Chondrocyte (in vitro differentiated cells): Measurements from ENCODE around the gene EVA1A. TPM values are rescaled to one million over a fixed set of nuclear protein-coding genes. Genes with fewer than 3 reads are reported as not detected.

Experiments used
- DNase-seq: peaks from one replicate; pipeline ENCODE4 v3.0.0; 2021; ENCODE audit warnings: mixed read lengths, low spot score
- H3K27ac Mint-ChIP-seq: one replicate; pipeline ENCODE4 v1.8.0; 2021; ENCODE audit warnings: mild to moderate bottlenecking, moderate library complexity, mixed read lengths; ENCODE audit not compliant: unreplicated experiment
- H3K27me3 Mint-ChIP-seq: 2 replicates; pipeline ENCODE4 v1.8.0; 2021; ENCODE audit warnings: low read depth, mixed read lengths
- H3K36me3 Mint-ChIP-seq: 2 replicates; pipeline ENCODE4 v1.8.0; 2021; ENCODE audit warnings: low read depth, mixed read lengths
- H3K4me1 Mint-ChIP-seq: 2 replicates; pipeline ENCODE4 v1.8.0; 2021; ENCODE audit warnings: low read depth, mild to moderate bottlenecking, mixed read lengths
- H3K4me3 Mint-ChIP-seq: one replicate; pipeline ENCODE4 v1.8.0; 2021; ENCODE audit warnings: mild to moderate bottlenecking, moderate library complexity, mixed read lengths; ENCODE audit not compliant: unreplicated experiment
- H3K9me3 Mint-ChIP-seq: 2 replicates; pipeline ENCODE4 v1.8.0; 2021; ENCODE audit warnings: low read depth, mixed read lengths
- total RNA-seq: library from RNA; stranded (reverse); gene quantifications from 3 replicates; pipeline ENCODE4 v1.2.1, GENCODE V29; 2021
- TF ChIP-seq, protein P1 (sequence below): fragments of 200-600 bp; sonication (generic); IDR thresholded peaks from 2 replicates; pipeline ENCODE4 v1.5.0; 2021; ENCODE audit warnings: antibody characterized with exemption, mild to moderate bottlenecking, moderate library complexity

EVA1A gene
- total RNA-seq, 1 donor from 2014 or later, result 19.8 TPM

DNA sequence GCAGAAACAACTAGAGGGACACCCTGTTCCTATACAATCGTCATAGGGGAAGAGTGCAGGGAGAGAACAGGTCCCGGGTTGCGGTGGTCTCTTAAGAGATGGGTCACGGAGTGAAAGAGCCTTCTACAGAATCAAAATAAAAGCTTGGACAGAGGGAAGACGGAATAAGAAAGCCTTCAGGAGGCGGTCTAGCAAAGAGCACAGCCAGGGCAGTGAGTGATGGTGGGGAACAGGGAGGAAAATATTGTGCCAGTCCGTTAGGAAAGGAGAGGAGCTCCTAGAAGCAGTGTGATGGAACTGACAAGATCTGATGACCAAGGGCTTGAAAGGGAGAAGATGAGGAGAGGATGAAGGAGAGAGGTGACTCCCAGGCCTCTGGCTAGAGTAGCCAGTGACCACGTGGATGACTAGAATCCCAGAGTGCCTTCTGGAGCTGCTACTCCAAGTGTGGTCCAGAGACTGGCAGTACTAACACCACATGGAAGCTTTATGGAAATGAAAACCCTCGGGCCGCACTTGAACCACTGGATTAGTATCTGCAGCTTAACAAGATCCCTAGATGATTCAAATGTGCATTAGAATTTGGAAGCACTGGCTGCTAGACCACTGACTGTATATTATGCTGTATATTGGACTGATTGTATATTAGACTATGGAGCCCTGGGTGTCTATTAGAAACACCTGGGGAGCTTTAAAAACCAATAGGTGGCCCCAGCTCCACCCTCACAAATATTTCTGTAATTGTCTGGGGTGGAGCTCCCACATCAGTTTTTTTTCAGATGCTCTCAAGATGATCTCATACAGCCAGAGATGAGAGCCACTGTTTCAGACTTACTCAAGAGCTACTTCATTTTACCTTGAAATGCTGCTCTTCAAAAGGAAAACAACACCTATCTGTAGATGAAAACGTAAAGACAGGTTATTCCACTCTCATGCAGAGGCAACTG lies 1.1 kb upstream of the EVA1A start:
- no peak for DNase-seq
- peaks cover 55% of the 10 kb centered on the region for H3K4me1 Mint-ChIP-seq
- no peaks in the 10 kb centered on the region for H3K9me3 Mint-ChIP-seq
- peak overlapping the region; percentile 88 for H3K4me3 Mint-ChIP-seq
- H3K27me3 Mint-ChIP-seq, result no peaks in the 10 kb centered on the region
- H3K36me3 Mint-ChIP-seq, result no peaks in the 10 kb centered on the region
- peak overlapping the region; percentile 93 for H3K27ac Mint-ChIP-seq
- TF ChIP-seq, protein P1, sequence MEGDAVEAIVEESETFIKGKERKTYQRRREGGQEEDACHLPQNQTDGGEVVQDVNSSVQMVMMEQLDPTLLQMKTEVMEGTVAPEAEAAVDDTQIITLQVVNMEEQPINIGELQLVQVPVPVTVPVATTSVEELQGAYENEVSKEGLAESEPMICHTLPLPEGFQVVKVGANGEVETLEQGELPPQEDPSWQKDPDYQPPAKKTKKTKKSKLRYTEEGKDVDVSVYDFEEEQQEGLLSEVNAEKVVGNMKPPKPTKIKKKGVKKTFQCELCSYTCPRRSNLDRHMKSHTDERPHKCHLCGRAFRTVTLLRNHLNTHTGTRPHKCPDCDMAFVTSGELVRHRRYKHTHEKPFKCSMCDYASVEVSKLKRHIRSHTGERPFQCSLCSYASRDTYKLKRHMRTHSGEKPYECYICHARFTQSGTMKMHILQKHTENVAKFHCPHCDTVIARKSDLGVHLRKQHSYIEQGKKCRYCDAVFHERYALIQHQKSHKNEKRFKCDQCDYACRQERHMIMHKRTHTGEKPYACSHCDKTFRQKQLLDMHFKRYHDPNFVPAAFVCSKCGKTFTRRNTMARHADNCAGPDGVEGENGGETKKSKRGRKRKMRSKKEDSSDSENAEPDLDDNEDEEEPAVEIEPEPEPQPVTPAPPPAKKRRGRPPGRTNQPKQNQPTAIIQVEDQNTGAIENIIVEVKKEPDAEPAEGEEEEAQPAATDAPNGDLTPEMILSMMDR, result no peak

DNA sequence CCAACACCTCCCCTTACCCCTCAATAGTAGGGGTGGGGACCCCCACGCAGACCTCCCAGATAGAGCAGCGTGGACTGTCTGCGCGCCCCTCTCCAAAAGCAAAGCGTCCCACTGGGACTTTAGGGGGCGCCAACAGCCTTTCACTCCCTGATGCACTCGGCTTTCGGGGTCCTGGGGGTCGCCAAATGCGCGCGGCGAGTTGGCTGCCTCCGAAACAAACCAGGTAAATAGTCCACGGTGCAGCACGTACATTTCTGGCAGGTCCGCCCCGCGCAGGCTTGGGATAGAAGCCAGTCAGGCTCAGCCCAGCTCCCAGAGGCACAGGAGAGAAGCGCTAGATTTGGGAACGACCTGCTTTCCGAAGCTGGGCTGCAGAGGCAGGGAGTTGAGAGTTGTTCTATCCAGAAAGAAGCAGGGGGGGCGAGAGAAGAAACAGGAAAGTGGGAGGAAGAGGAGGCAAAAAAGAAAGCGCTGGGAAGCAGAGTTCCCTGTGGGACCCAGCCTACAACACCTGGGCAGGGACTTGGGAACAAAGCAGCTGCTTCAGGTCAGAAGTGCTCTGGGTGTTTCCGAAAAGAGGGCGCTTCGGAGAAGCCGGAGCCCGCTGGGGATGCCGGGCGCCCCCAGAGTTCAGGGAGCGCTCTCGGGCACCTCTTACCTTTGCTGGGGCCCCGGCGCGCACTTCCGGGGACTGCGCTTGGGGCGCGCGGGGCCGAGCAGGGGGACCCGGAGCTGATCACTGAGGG lies 544 bp downstream of the EVA1A start:
- Mint-ChIP-seq H3K9me3 (no peaks in the 10 kb centered on the region), H3K4me1 (peaks cover 62% of the 10 kb centered on the region), H3K27me3 (no peaks in the 10 kb centered on the region), H3K4me3 (peak overlapping the region; percentile 88), H3K27ac (peak overlapping the region; percentile 90), H3K36me3 (no peaks in the 10 kb centered on the region)
- DNase-seq, result no peak
- TF ChIP-seq, protein P1, result peak; percentile 83

DNA sequence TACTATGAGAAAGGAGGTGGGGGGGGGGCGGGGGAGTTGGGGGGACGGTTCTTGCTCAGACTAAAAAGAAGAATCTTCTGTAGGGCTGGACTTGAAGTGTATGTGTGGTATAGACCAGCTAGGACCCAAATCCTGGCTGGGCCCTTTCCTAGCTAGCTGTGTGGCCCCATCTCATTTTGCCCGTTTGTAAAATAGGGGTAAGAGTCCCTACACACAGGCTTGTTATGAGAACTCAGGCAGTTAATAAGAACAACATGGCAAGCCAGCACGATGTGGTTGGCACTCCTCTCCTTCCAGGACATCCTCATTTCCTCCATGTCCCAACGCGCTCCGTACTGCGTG lies 1.1 kb downstream of the EVA1A start:
- H3K27me3 Mint-ChIP-seq, result no peaks in the 10 kb centered on the region

DNA sequence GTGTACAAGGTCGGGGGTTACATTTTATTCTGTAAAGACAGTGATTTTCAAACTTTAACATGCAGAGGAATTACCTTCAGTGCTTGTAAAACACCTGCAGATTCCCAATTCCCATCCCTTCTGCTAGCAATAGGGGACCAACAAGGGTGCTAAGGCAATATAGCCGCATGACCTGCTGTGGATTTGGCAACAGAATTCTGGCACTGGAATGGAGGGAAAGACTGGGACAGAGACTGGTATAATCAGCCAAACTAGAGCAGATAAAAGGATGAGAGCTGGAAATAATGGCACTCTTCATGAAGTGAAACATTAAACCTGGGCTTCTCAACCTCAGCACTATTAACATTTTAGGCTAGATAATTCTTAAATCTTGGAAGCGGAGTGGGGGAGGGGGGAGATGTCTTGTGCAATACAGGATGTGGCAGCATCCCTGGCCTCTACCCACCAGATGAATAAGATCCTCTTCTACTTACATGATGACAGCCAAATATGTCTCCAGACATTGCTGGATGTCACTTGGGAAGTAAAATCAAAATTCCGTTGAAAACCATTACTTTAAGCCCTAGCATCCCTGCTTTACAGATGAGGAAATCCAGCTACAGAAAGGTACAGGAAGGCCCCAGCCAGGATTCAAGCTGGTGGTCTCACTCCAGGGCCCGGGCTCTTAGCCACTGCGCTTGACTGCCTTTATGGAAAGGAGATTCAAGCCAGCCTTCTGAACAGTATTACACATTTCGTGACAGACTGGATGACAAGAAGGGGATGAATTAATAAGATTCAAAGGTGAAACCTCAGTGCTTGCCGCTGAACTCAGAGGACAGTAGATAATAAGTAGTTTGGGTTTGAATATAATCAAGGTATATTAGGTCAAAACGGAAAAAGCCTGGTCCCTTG lies 1.7 kb downstream of the EVA1A start:
- H3K27ac Mint-ChIP-seq, result peak overlapping the region; percentile 67

More for the DNA sequence above, 1.1 kb downstream of the EVA1A start:
- no peak for DNase-seq
- peaks cover 62% of the 10 kb centered on the region for H3K4me1 Mint-ChIP-seq
- H3K4me3 Mint-ChIP-seq, result peak overlapping the region; percentile 88
- TF ChIP-seq, protein P1, result no peak
- peak overlapping the region; percentile 90 for H3K27ac Mint-ChIP-seq
- H3K9me3 Mint-ChIP-seq, result no peaks in the 10 kb centered on the region
- peaks cover 1% of the 10 kb centered on the region for H3K36me3 Mint-ChIP-seq

More for the DNA sequence above, 1.7 kb downstream of the EVA1A start:
- TF ChIP-seq, protein P1, result no peak
- Mint-ChIP-seq H3K4me1 (peaks cover 62% of the 10 kb centered on the region), H3K9me3 (no peaks in the 10 kb centered on the region), H3K27me3 (no peaks in the 10 kb centered on the region), H3K4me3 (peak overlapping the region; percentile 88), H3K36me3 (peaks cover 1% of the 10 kb centered on the region)
- DNase-seq, result no peak
